H1 (cell line): ENCODE results near the gene BIN1. TPM values are rescaled to one million over a fixed set of nuclear protein-coding genes. Genes with fewer than 3 reads are reported as not detected.

Source experiments
- CTCF ChIA-PET: fragments of 300-600 bp; sonication (Branson Sonifier 250); formaldehyde crosslinking; loops from one replicate; lab custom pipeline; 2021; ENCODE audit not compliant: partially characterized antibody; lab: Charles Lee
- POLR2A ChIA-PET: fragments of 300-600 bp; sonication (Branson Sonifier 250); formaldehyde crosslinking; loops from one replicate; lab custom pipeline; 2021; ENCODE audit warnings: inconsistent platforms; ENCODE audit not compliant: partially characterized antibody; lab: Charles Lee
- DNase-seq, 2 experiments: peaks; one replicate each; pipeline versions ENCODE4 v3.0.0 to v3.0.0-alpha.2; 2010 to 2022; ENCODE audit warnings: low spot score in 2 of 2, low read depth in 1 of 2, mixed read lengths in 1 of 2
- FAIRE-seq: peaks from 2 replicates; lab custom pipeline; 2011; peaks lifted over from hg19 to GRCh38; lab: Jason Lieb, UNC
- H2AFZ ChIP-seq: 2 replicates; pipeline ENCODE4 v1.8.1; 2012; ENCODE audit warnings: low read length, inconsistent platforms
- H2AK5ac ChIP-seq: 2 replicates; pipeline ENCODE4 v1.6.1; 2013; ENCODE audit warnings: low read depth, low read length
- H2BK120ac ChIP-seq: replicated peaks from 2 replicates; pipeline ENCODE3; 2013; ENCODE audit warnings: low read depth, low read length, inconsistent platforms
- H2BK12ac ChIP-seq: 2 replicates; pipeline ENCODE4 v1.6.1; 2013; ENCODE audit warnings: low read depth, low read length
- H2BK15ac ChIP-seq: 2 replicates; pipeline ENCODE4 v1.6.1; 2013; ENCODE audit warnings: low read length
- H2BK20ac ChIP-seq: 2 replicates; pipeline ENCODE4 v1.6.1; 2013; ENCODE audit warnings: low read length
- H2BK5ac ChIP-seq: 2 replicates; pipeline ENCODE4 v1.6.1; 2013; ENCODE audit warnings: low read depth, low read length
- H3K14ac ChIP-seq: 2 replicates; pipeline ENCODE4 v1.6.1; 2013; ENCODE audit warnings: inconsistent platforms; ENCODE audit not compliant: insufficient read length
- H3K18ac ChIP-seq: 2 replicates; pipeline ENCODE4 v1.6.1; 2013; ENCODE audit warnings: low read length; ENCODE audit errors: extremely low read depth
- H3K23ac ChIP-seq: 2 replicates; pipeline ENCODE4 v1.6.1; 2013; ENCODE audit warnings: inconsistent platforms; ENCODE audit not compliant: insufficient read length
- H3K23me2 ChIP-seq: 2 replicates; pipeline ENCODE4 v1.6.1; 2013; ENCODE audit warnings: low read depth, low read length
- H3K27ac ChIP-seq: 2 replicates; pipeline ENCODE4 v1.6.1; 2011; ENCODE audit warnings: low read depth, low read length, inconsistent platforms
- H3K27me3 ChIP-seq, 4 experiments: replicated peaks in 1 of 4; 1 replicate in 1 of 4; 2 replicates in 3 of 4; pipeline versions ENCODE4 v1.6.1 to v1.8.1; 2011 to 2013; ENCODE audit warnings: low read length in 3 of 4, mild to moderate bottlenecking in 3 of 4, inconsistent platforms in 2 of 4, mixed read lengths in 2 of 4, moderate library complexity in 1 of 4; ENCODE audit not compliant: control insufficient read depth in 3 of 4, insufficient read depth in 3 of 4; ENCODE audit errors: extremely low read depth in 1 of 4
- H3K36me3 ChIP-seq, 4 experiments: 2 replicates each; pipeline versions ENCODE4 v1.6.1 to v1.8.1; 2011 to 2013; ENCODE audit warnings: mild to moderate bottlenecking in 4 of 4, low read length in 3 of 4, moderate library complexity in 2 of 4, control low read depth in 1 of 4, inconsistent platforms in 1 of 4; ENCODE audit not compliant: insufficient read depth in 4 of 4, control insufficient read depth in 2 of 4
- H3K4ac ChIP-seq: replicated peaks from 2 replicates; pipeline ENCODE3; 2013; ENCODE audit warnings: low read length, low read depth, mixed read lengths, inconsistent platforms; ENCODE audit not compliant: insufficient read length
- H3K4me1 ChIP-seq, 4 experiments: replicated peaks in 1 of 4; 1 replicate in 1 of 4; 2 replicates in 3 of 4; pipeline versions ENCODE4 v1.6.1 to v1.8.1; 2011 to 2013; ENCODE audit warnings: low read length in 3 of 4, inconsistent platforms in 2 of 4, mixed read lengths in 1 of 4; ENCODE audit not compliant: insufficient read depth in 4 of 4, control insufficient read depth in 3 of 4
- H3K4me2 ChIP-seq, 2 experiments: 2 replicates each; pipeline versions ENCODE4 v1.6.1 to v1.8.1; 2011 to 2013; ENCODE audit warnings: low read depth in 2 of 2, low read length in 2 of 2, control low read depth in 1 of 2, inconsistent platforms in 1 of 2, mild to moderate bottlenecking in 1 of 2; ENCODE audit not compliant: insufficient read depth in 1 of 2
- H3K4me3 ChIP-seq, 4 experiments: fragments of 200-600, 300-600 bp in 1 of 4; sonication (generic), shearing (Covaris generic), sonication (Bioruptor Twin) in 1 of 4; 2 replicates each; pipeline versions ENCODE4 v1.5.1 to v1.8.1; 2011 to 2016; ENCODE audit warnings: low read length in 4 of 4, low read depth in 3 of 4, control low read depth in 2 of 4, inconsistent platforms in 2 of 4, mild to moderate bottlenecking in 2 of 4, mixed read lengths in 1 of 4, moderate library complexity in 1 of 4; ENCODE audit not compliant: insufficient read depth in 2 of 4; ENCODE audit errors: extremely low read depth in 1 of 4
- H3K56ac ChIP-seq: replicated peaks from 2 replicates; pipeline ENCODE3; 2013; ENCODE audit warnings: low read depth, mild to moderate bottlenecking, mixed read lengths, low read length, inconsistent platforms; ENCODE audit not compliant: insufficient read length
- H3K79me1 ChIP-seq: 2 replicates; pipeline ENCODE4 v1.6.1; 2013; ENCODE audit warnings: low read depth, low read length, control low read depth
- H3K79me2 ChIP-seq, 2 experiments: 2 replicates each; pipeline versions ENCODE4 v1.6.1 to v1.8.1; 2012 to 2013; ENCODE audit warnings: low read length in 2 of 2, mild to moderate bottlenecking in 2 of 2, inconsistent platforms in 1 of 2; ENCODE audit not compliant: insufficient read depth in 2 of 2, control insufficient read depth in 1 of 2
- H3K9ac ChIP-seq, 4 experiments: replicated peaks in 1 of 4; 1 replicate in 1 of 4; 2 replicates in 3 of 4; pipeline versions ENCODE4 v1.6.1 to v1.8.1; 2011 to 2013; ENCODE audit warnings: low read depth in 3 of 4, low read length in 3 of 4, control low read depth in 2 of 4, mild to moderate bottlenecking in 2 of 4, moderate library complexity in 2 of 4, inconsistent platforms in 1 of 4; ENCODE audit errors: extremely low read depth in 1 of 4
- H3K9me3 ChIP-seq, 2 experiments: 2 replicates each; pipeline versions ENCODE4 v1.6.1 to v1.8.1; 2012 to 2013; ENCODE audit warnings: mild to moderate bottlenecking in 2 of 2, moderate library complexity in 2 of 2, control low read depth in 1 of 2, inconsistent platforms in 1 of 2, low read depth in 1 of 2, low read length in 1 of 2, mixed read lengths in 1 of 2; ENCODE audit not compliant: insufficient read depth in 2 of 2
- H4K20me1 ChIP-seq, 2 experiments: replicated peaks in 1 of 2; 2 replicates each; pipeline versions ENCODE3 to v1.8.1; 2011 to 2013; ENCODE audit warnings: inconsistent platforms in 2 of 2, low read length in 2 of 2, mild to moderate bottlenecking in 1 of 2; ENCODE audit not compliant: insufficient read depth in 2 of 2, control insufficient read depth in 1 of 2
- H4K5ac ChIP-seq: 2 replicates; pipeline ENCODE4 v1.6.1; 2013; ENCODE audit warnings: low read length, low read depth, mixed read lengths, inconsistent platforms; ENCODE audit not compliant: insufficient read length
- H4K8ac ChIP-seq: 2 replicates; pipeline ENCODE4 v1.8.0; 2013; ENCODE audit warnings: mild to moderate bottlenecking, moderate library complexity, low read length, inconsistent platforms; ENCODE audit not compliant: insufficient read depth; ENCODE audit errors: extremely low read depth
- H4K91ac ChIP-seq: replicated peaks from 2 replicates; pipeline ENCODE3; 2013; ENCODE audit warnings: low read length, mixed read lengths, inconsistent platforms; ENCODE audit not compliant: insufficient read length
- BCL11A ChIP-seq, 2 experiments: IDR thresholded peaks; one replicate each; pipeline ENCODE4 v1.6.1; 2011; ENCODE audit warnings: low read depth in 2 of 2, low read length in 2 of 2, mild to moderate bottlenecking in 2 of 2
- CREB1 ChIP-seq: IDR thresholded peaks from 2 replicates; pipeline ENCODE4 v1.6.1; 2012; ENCODE audit warnings: inconsistent platforms
- CTCF ChIP-seq, 3 experiments: IDR thresholded peaks; 1 replicate in 2 of 3; 2 replicates in 1 of 3; pipeline versions ENCODE4 v1.5.1 to v1.6.1; 2011; ENCODE audit warnings: low read length in 3 of 3, mild to moderate bottlenecking in 3 of 3, inconsistent platforms in 2 of 3, low read depth in 1 of 3, moderate library complexity in 1 of 3; ENCODE audit not compliant: insufficient read depth in 1 of 3; ENCODE audit errors: control extremely low read depth in 1 of 3
- JUND ChIP-seq: IDR thresholded peaks from 2 replicates; pipeline ENCODE4 v1.6.1; 2011; ENCODE audit warnings: mild to moderate bottlenecking, improper control_type of control experiment, low read length
- MAFK ChIP-seq: IDR thresholded peaks from 2 replicates; pipeline ENCODE4 v1.6.1; 2012; ENCODE audit warnings: low read depth, mild to moderate bottlenecking, improper control_type of control experiment, low read length
- NRF1 ChIP-seq: IDR thresholded peaks from 2 replicates; pipeline ENCODE4 v1.6.1; 2011; ENCODE audit warnings: mild to moderate bottlenecking, low read depth, low read length, improper control_type of control experiment
- RBBP5 ChIP-seq: IDR thresholded peaks from 2 replicates; pipeline ENCODE4 v1.7.1; 2012; ENCODE audit warnings: low read depth, mild to moderate bottlenecking, inconsistent platforms, low read length, moderate library complexity, borderline replicate concordance
- RFX5 ChIP-seq: IDR thresholded peaks from 2 replicates; pipeline ENCODE4 v1.6.1; 2011; ENCODE audit warnings: low read depth, low read length, improper control_type of control experiment, borderline replicate concordance
- SIRT6 ChIP-seq: IDR thresholded peaks from one replicate; pipeline ENCODE4 v1.7.1; 2012; ENCODE audit warnings: low read length, inconsistent platforms
- SP1 ChIP-seq: IDR thresholded peaks from 2 replicates; pipeline ENCODE4 v1.6.1; 2011; ENCODE audit warnings: low read depth, low read length
- TEAD4 ChIP-seq: IDR thresholded peaks from 2 replicates; pipeline ENCODE4 v1.6.1; 2012; ENCODE audit warnings: low read depth, low read length, inconsistent platforms, mixed read lengths
- ZNF274 ChIP-seq: IDR thresholded peaks from 2 replicates; pipeline ENCODE4 v1.7.0; 2012; ENCODE audit warnings: low read length, borderline replicate concordance; ENCODE audit errors: extremely low read depth
- WGBS, 2 experiments: shearing (Covaris generic) in 1 of 2; methylation state at CpG; one replicate each; pipeline versions ENCODE4 v1.1.6 to v1.1.7; 2013 to 2015; ENCODE audit warnings: low lambda C conversion rate in 2 of 2, mixed read lengths in 2 of 2, inconsistent platforms in 1 of 2, low coverage in 1 of 2, missing lambda C conversion rate in 1 of 2; ENCODE audit not compliant: insufficient replicate concordance in 2 of 2, insufficient coverage in 1 of 2, insufficient read length in 1 of 2; ENCODE audit errors: extremely low coverage in 1 of 2, missing lambda C conversion rate in 1 of 2; 5-methylcytosine and 5-hydroxymethylcytosine counted together
- polyA plus RNA-seq, 7 experiments: library from polyadenylated mRNA; depleted of rRNA in 3 of 7; stranded (reverse) in 5 of 7; unstranded in 2 of 7; fragments of >200 nt in 5 of 7; fragments of 200-250 nt in 2 of 7; gene quantifications; 1 replicate in 5 of 7; 2 replicates in 1 of 7; 4 replicates in 1 of 7; pipeline versions ENCODE4 v1.2.1 to v1.2.3, GENCODE V29; 2011 to 2013; ENCODE audit warnings: missing spikeins in 2 of 7, mixed read lengths in 2 of 7
- total RNA-seq: library from RNA; stranded (reverse); fragmentation: NEBNext Ultra II Directional; extraction: Animal tissue kit (Norgen Biotek cat#: 25700); gene quantifications from 2 replicates; pipeline ENCODE4 v1.2.1, GENCODE V29; 2021

BIN1 gene
- total and polyA plus RNA-seq, 2 of the 8 experiments (the other 6 are each of a cell fraction or from before 2014, with no cell fraction given) = 23.6 to 35.6 TPM

DNA sequence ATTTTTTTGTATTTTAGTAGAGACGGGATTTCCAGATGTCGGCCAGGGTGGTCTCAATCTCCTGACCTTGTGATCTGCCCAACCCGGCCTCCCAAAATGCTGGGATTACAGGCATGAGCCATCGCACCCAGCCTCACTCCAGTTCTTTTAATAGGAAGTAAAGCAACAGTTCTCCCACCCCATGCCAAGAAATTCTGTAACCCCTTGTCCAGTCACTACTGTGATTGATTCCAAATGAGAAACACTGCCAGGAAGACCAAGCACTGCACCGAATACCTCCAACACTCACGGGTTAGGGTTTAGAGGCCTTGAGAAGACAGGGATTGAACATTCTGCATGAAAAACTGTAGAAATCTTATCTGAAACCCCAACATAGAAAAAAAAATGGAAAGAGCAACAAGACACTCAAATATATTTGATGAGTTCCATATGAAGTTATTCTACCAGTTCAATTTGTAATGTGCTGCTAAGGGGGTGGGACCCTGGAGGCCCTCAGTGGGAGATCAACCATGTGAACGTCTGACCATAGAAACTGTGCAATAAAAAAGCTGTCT lies 48.2 kb upstream of the BIN1 start:
- H3K23ac ChIP-seq = no peak overlapping the region
- peaks cover 3 to 10% of the 10 kb centered on the region in 2 experiments; a peak in 2 of 4 replicates for H3K9me3 ChIP-seq
- H4K91ac ChIP-seq = no peak overlapping the region
- H3K4me1 ChIP-seq = peaks cover 0 to 8% (median 5%) of the 10 kb centered on the region in 4 experiments; a peak in 4 of 7 replicates
- no peak overlapping the region for H4K5ac ChIP-seq
- no peak overlapping the region for H4K8ac ChIP-seq
- WGBS, 2 experiments = 84% methylated on average over 7 of the region's 7 CpGs; no CpG with 5 or more reads in 1 of the 2 experiments
- H3K4ac ChIP-seq = no peak overlapping the region
- no peaks in the 10 kb centered on the region for H3K23me2 ChIP-seq
- no peak overlapping the region for H3K27ac ChIP-seq
- no peaks in the 10 kb centered on the region for H3K36me3 ChIP-seq
- no peak overlapping the region for H2BK5ac ChIP-seq
- no peak overlapping the region for H2BK120ac ChIP-seq
- H3K27me3 ChIP-seq = no peaks in the 10 kb centered on the region
- no peak overlapping the region for H2AK5ac ChIP-seq
- DNase-seq (no peak), FAIRE-seq (no peak)
- no peaks in the 10 kb centered on the region for H3K79me1 ChIP-seq
- H3K18ac ChIP-seq = no peak overlapping the region
- no peak overlapping the region for H2BK12ac ChIP-seq
- POLR2A ChIA-PET = interaction anchor here (1.4 kb wide), 1 partner anchor 42 kb away, joined by 3 read pairs; no protein-coding TSS in a partner anchor
- H3K4me3 ChIP-seq = no peak overlapping the region
- no peak overlapping the region for H2AFZ ChIP-seq
- H3K9ac ChIP-seq = no peak overlapping the region
- CTCF ChIA-PET = interaction anchor here (0.6 to 3.2 kb wide), 10 partner anchors 12 to 101 kb away, joined by 3 to 9 read pairs (median 4); no protein-coding TSS in a partner anchor
- no peak overlapping the region for H3K4me2 ChIP-seq
- no peak overlapping the region for H3K14ac ChIP-seq
- no peaks in the 10 kb centered on the region for H4K20me1 ChIP-seq
- H2BK20ac ChIP-seq = no peak overlapping the region
- no peak overlapping the region for H3K56ac ChIP-seq
- H3K79me2 ChIP-seq = no peaks in the 10 kb centered on the region
- no peak overlapping the region for H2BK15ac ChIP-seq
- TF ChIP-seq TEAD4 (no peak), ZNF274 (no peak), JUND (no peak), SP1 (no peak), CREB1 (no peak), SIRT6 (no peak), CTCF (IDR thresholded peaks at IDR 0.05; ENCODE audit: control extremely low read depth in 1 of 3, insufficient read depth in 1 of 3, low read depth in 1 of 3, low read length in 3 of 3) (no peak), MAFK (no peak), BCL11A (IDR thresholded peaks at IDR 0.05; ENCODE audit: low read depth in 2 of 2, low read length in 2 of 2) (no peak), RFX5 (no peak), RBBP5 (no peak), NRF1 (no peak)
